Activated B cell treated with CpG ODN at 0.5 μM for 24 hours (primary cell): Measurements from ENCODE around the gene RHEB. TPM values are rescaled to one million over a fixed set of nuclear protein-coding genes. Genes with fewer than 3 reads are reported as not detected.

Experiments
- ATAC-seq: fragments of 200-7000 bp; cut with Tn5 transposase; one replicate; pipeline ENCODE4 v1.10.0; 2021; ENCODE audit warnings: low read depth, mild to moderate bottlenecking, moderate library complexity
- CTCF ChIA-PET: fragments of 350-600 bp; sonication (Branson Sonifier 250); formaldehyde crosslinking; loops from one replicate; lab custom pipeline; 2021; ENCODE audit warnings: antibody characterized with exemption; lab: Charles Lee
- POLR2A ChIA-PET: fragments of 350-600 bp; sonication (Branson Sonifier 250); formaldehyde crosslinking; loops from one replicate; lab custom pipeline; 2021; ENCODE audit warnings: antibody characterized with exemption; lab: Charles Lee
- DNase-seq: peaks from one replicate; pipeline ENCODE4 v3.0.0; 2022
- H3K27ac Mint-ChIP-seq: one replicate; pipeline ENCODE4 v1.8.0; 2020; ENCODE audit warnings: mixed read lengths
- H3K27me3 Mint-ChIP-seq: one replicate; pipeline ENCODE4 v1.8.0; 2021; ENCODE audit warnings: mixed read lengths
- H3K36me3 Mint-ChIP-seq: one replicate; pipeline ENCODE4 v1.8.0; 2021; ENCODE audit warnings: low read depth, mixed read lengths
- H3K4me1 Mint-ChIP-seq: one replicate; pipeline ENCODE4 v1.8.0; 2021; ENCODE audit warnings: mixed read lengths
- H3K4me3 Mint-ChIP-seq: one replicate; pipeline ENCODE4 v1.8.0; 2020; ENCODE audit warnings: mild to moderate bottlenecking, mixed read lengths
- H3K9me3 Mint-ChIP-seq: one replicate; pipeline ENCODE4 v1.8.0; 2020; ENCODE audit warnings: mixed read lengths
- CTCF ChIP-seq: fragments of 200-600 bp; IDR thresholded peaks from one replicate; pipeline ENCODE4 v1.8.0; 2022; ENCODE audit warnings: antibody characterized with exemption, mild to moderate bottlenecking
- intact Hi-C: fragments of 100-400 bp; cut with micrococcal nuclease; formaldehyde crosslinking; loops from one replicate; pipeline ENCODE4 v1.15.1; 2024
- total RNA-seq: library from RNA; stranded (reverse); gene quantifications from 2 replicates; pipeline ENCODE4 v1.2.3, GENCODE V29; 2022

The RHEB gene
- total RNA-seq, 1 donor from 2014 or later = 32.8 TPM

GRCh38 chr7:151511270-151511669 lies 8.4 kb downstream of the RHEB start:
- no peaks in the 10 kb centered on the region for H3K27me3 Mint-ChIP-seq
- CTCF ChIA-PET = no interaction called here

DNA sequence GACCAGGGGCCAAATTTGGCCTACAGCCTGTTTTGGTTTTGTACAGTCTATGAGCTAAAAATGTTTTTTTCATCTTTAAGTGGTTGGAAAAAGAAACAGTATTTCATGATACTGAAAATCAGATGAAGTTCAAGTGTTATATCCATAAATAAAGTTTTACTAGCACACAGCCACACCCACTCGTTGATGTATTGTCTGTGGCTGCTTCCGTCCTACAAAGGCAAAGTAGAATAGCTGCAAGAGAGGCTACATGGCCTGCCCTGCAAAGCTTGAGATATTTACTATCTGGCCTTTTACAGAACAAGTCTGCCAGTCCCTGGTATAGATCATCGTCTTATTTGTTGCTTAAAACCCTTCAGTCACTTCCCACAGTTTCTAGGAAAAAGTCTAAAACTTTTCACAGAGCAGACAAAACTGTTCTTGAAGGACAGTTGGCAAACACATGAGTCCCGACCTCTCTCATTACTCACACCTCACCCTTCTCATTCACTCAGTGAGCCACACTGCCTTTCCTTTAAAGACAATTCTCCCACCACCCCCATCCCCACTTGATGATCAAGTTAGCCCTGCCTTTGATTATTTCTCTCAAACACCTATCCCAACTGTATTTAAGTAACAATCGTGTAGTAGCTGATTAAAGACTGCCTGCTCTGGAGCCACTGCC lies 9.9 kb downstream of the RHEB start:
- no peak for TF ChIP-seq CTCF
- intact Hi-C loops = loop anchor here (10.0 kb wide), 1 partner anchor 1185 kb away; the partner anchor contains the start of genes ACTR3C and LRRC61

More at GRCh38 chr7:151511270-151511669, 8.4 kb downstream of the RHEB start:
- Mint-ChIP-seq H3K27ac (no peak overlapping the region), H3K36me3 (peaks cover 14% of the 10 kb centered on the region), H3K4me3 (no peak overlapping the region), H3K9me3 (no peaks in the 10 kb centered on the region), H3K4me1 (peaks cover 57% of the 10 kb centered on the region)
- DNase-seq (no peak), ATAC-seq (no peak)
- POLR2A ChIA-PET = no interaction called here
- no peak for TF ChIP-seq CTCF
- intact Hi-C loops = loop anchor here (10.0 kb wide), 1 partner anchor 1186 kb away; the partner anchor contains the start of genes ACTR3C and LRRC61

DNA sequence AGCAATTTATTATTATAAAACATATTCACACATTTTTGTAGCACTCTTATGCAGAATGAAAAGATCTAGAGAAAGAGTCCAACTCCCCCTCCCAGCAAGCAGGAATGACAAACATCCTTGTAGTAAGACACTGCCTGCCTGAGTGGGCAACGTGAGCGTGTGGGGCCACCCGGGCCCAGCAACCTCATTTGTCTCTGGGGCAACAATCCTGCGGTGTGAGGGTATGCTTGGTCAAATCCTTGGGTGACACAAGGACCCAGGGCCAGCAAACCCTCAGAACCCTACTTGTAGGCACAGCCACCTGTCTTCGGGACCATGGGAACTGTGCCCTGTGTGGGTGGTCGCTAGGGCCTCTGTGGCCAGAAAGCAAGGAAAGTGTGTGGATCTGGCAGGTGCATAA lies 10.7 kb downstream of the RHEB start:
- ATAC-seq (no peak), DNase-seq (no peak)
- Mint-ChIP-seq H3K4me3 (no peak overlapping the region), H3K27ac (no peak overlapping the region), H3K9me3 (no peaks in the 10 kb centered on the region), H3K4me1 (peaks cover 51% of the 10 kb centered on the region), H3K36me3 (peaks cover 9% of the 10 kb centered on the region), H3K27me3 (no peaks in the 10 kb centered on the region)
- ChIA-PET CTCF (no interaction called here), POLR2A (no interaction called here)
- no peak for TF ChIP-seq CTCF
- intact Hi-C loops = no loop called here

More for the DNA sequence above, 9.9 kb downstream of the RHEB start:
- H3K27ac Mint-ChIP-seq = no peak overlapping the region
- peaks cover 54% of the 10 kb centered on the region for H3K4me1 Mint-ChIP-seq
- no peak for DNase-seq
- no peaks in the 10 kb centered on the region for H3K9me3 Mint-ChIP-seq
- H3K4me3 Mint-ChIP-seq = no peak overlapping the region
- CTCF ChIA-PET = no interaction called here
- peaks cover 13% of the 10 kb centered on the region for H3K36me3 Mint-ChIP-seq
- ATAC-seq = no peak
- POLR2A ChIA-PET = no interaction called here
- H3K27me3 Mint-ChIP-seq = no peaks in the 10 kb centered on the region

DNA sequence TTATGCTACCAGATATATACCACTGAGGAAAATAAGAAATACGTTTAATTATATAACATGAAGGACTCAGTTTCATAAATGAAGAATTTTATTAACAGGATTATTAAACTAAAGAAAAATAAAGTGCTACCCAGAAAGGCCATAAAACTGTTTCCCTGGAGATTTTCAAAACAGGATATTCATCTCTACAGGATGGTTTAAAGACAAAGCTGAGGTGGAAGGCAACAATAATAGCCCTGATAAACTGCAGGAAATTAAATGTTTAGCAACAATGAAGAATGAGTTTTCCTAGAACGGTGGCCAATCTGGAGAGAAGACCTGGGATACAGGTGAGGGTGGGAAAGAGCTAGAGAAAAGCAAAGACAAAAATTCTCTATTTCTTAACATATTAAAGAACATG lies 11.9 kb downstream of the RHEB start:
- no peaks in the 10 kb centered on the region for H3K27me3 Mint-ChIP-seq
- intact Hi-C loops = no loop called here
- peaks cover 2% of the 10 kb centered on the region for H3K36me3 Mint-ChIP-seq
- DNase-seq (no peak), ATAC-seq (no peak)
- CTCF ChIA-PET = no interaction called here
- POLR2A ChIA-PET = interaction anchor here (0.6 to 0.7 kb wide), 2 partner anchors 12 to 174 kb away, joined by 3 to 4 read pairs; partner anchors contain the start of gene RHEB
- H3K4me1 Mint-ChIP-seq = peaks cover 50% of the 10 kb centered on the region
- no peak for TF ChIP-seq CTCF
- no peak overlapping the region for H3K27ac Mint-ChIP-seq
- no peak overlapping the region for H3K4me3 Mint-ChIP-seq
- no peaks in the 10 kb centered on the region for H3K9me3 Mint-ChIP-seq

DNA sequence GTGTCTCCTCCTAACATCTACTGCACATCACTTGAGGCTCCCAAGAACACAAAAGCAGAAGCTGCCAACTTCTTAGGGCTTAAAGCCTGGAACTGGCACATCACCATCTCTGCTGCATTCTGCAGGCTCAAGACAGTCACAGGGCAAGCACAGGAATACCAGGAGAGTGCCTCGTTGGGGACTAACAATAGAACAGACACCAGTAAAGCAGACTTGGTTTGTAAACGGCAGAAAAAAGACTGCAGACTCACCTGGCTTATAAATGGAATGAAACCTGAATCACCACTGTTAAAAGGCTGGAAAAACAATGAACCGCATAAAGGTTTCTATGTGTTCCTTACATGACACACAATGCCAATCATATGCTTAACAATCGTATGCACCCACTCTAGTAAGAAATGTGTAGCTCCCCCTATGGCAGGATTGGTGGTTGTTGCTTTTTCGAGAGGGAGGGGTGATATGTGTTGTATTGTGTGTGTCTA lies 12.8 kb downstream of the RHEB start:
- H3K27ac Mint-ChIP-seq = no peak overlapping the region
- CTCF ChIA-PET = no interaction called here
- H3K9me3 Mint-ChIP-seq = no peaks in the 10 kb centered on the region
- DNase-seq (no peak), ATAC-seq (no peak)
- TF ChIP-seq CTCF = no peak
- intact Hi-C loops = no loop called here
- H3K36me3 Mint-ChIP-seq = peaks cover 2% of the 10 kb centered on the region
- POLR2A ChIA-PET = no interaction called here
- no peaks in the 10 kb centered on the region for H3K27me3 Mint-ChIP-seq
- no peak overlapping the region for H3K4me3 Mint-ChIP-seq
- H3K4me1 Mint-ChIP-seq = peaks cover 46% of the 10 kb centered on the region
